HG03439 (cell line): Measurements from ENCODE around the gene ZXDC.

Source experiments
- ATAC-seq: cut with Tn5 transposase; IDR thresholded peaks from one replicate; pipeline ENCODE4 v1.9.1; 2021; ENCODE audit warnings: mild to moderate bottlenecking, moderate library complexity; ENCODE audit not compliant: unreplicated experiment

ZXDC gene

GRCh38 chr3:126491221-126492013 is 15.7 kb upstream of the ZXDC start:
- ATAC-seq: no peak

GRCh38 chr3:126490619-126491018 is 14.9 kb upstream of the ZXDC start:
- no peak for ATAC-seq

GRCh38 chr3:126488886-126489569 is 13.3 kb upstream of the ZXDC start:
- ATAC-seq: no peak

- ATAC-seq: no peak
Measured at GRCh38 chr3:126488185-126488584, 12.5 kb upstream of the ZXDC start.

GRCh38 chr3:126487151-126487771 is 11.6 kb upstream of the ZXDC start:
- ATAC-seq: no peak

GRCh38 chr3:126486360-126486847 is 10.7 kb upstream of the ZXDC start:
- no peak for ATAC-seq

GRCh38 chr3:126485956-126486355 is 10.3 kb upstream of the ZXDC start:
- no peak for ATAC-seq

- ATAC-seq: no peak
Measured at GRCh38 chr3:126485176-126485897, 9.6 kb upstream of the ZXDC start.

- ATAC-seq: no peak
Measured at GRCh38 chr3:126484662-126485061, 9.0 kb upstream of the ZXDC start.

GRCh38 chr3:126484148-126484547 is 8.5 kb upstream of the ZXDC start:
- no peak for ATAC-seq

- no peak for ATAC-seq
Measured at GRCh38 chr3:126483321-126483761, 7.7 kb upstream of the ZXDC start.

GRCh38 chr3:126482503-126483255 is 7.0 kb upstream of the ZXDC start:
- no peak for ATAC-seq

- no peak for ATAC-seq
Measured at GRCh38 chr3:126481808-126482502, 6.3 kb upstream of the ZXDC start.

- ATAC-seq: no peak
Measured at GRCh38 chr3:126480861-126481260, 5.2 kb upstream of the ZXDC start.

- no peak for ATAC-seq
Measured at GRCh38 chr3:126480206-126480605, 4.5 kb upstream of the ZXDC start.

- ATAC-seq: no peak
Measured at GRCh38 chr3:126479642-126480041, 4.0 kb upstream of the ZXDC start.

- ATAC-seq: no peak
Measured at GRCh38 chr3:126478581-126479310, 3.1 kb upstream of the ZXDC start.

GRCh38 chr3:126477061-126477380 is 1.3 kb upstream of the ZXDC start:
- no peak for ATAC-seq
